ENCODE results near the gene ARX.

The ARX gene

GRCh38 chrX:25009407-25009806 is 6.4 kb downstream of the ARX start:
- H3K36me3 Mint-ChIP-seq = no peaks in the 10 kb centered on the region
- no peaks in the 10 kb centered on the region for H3K9me3 Mint-ChIP-seq
- ATAC-seq = no peak
- H3K4me3 Mint-ChIP-seq = no peak overlapping the region
- H3K27me3 Mint-ChIP-seq = peaks cover 53% of the 10 kb centered on the region
- H3K4me1 Mint-ChIP-seq = peaks cover 16% of the 10 kb centered on the region
- H3K27ac Mint-ChIP-seq = no peak overlapping the region

GRCh38 chrX:25007059-25008053 is 8.4 kb downstream of the ARX start:
- ATAC-seq = no peak
- Mint-ChIP-seq H3K27ac (no peak overlapping the region), H3K4me3 (peak overlapping the region; percentile 39), H3K27me3 (peaks cover 52% of the 10 kb centered on the region), H3K9me3 (no peaks in the 10 kb centered on the region), H3K36me3 (no peaks in the 10 kb centered on the region), H3K4me1 (peaks cover 20% of the 10 kb centered on the region)

GRCh38 chrX:25006586-25007058 is 9.1 kb downstream of the ARX start:
- peaks cover 20% of the 10 kb centered on the region for H3K4me1 Mint-ChIP-seq
- no peaks in the 10 kb centered on the region for H3K9me3 Mint-ChIP-seq
- H3K27ac Mint-ChIP-seq = no peak overlapping the region
- H3K27me3 Mint-ChIP-seq = peaks cover 51% of the 10 kb centered on the region
- H3K4me3 Mint-ChIP-seq = no peak overlapping the region
- ATAC-seq = no peak
- H3K36me3 Mint-ChIP-seq = no peaks in the 10 kb centered on the region

GRCh38 chrX:25005382-25006185 is 10.2 kb downstream of the ARX start:
- Mint-ChIP-seq H3K9me3 (no peaks in the 10 kb centered on the region), H3K36me3 (no peaks in the 10 kb centered on the region), H3K27ac (no peak overlapping the region), H3K4me3 (no peak overlapping the region), H3K27me3 (peaks cover 41% of the 10 kb centered on the region), H3K4me1 (peaks cover 20% of the 10 kb centered on the region)
- no peak for ATAC-seq

GRCh38 chrX:25005034-25005381 is 10.8 kb downstream of the ARX start:
- H3K9me3 Mint-ChIP-seq = no peaks in the 10 kb centered on the region
- H3K27ac Mint-ChIP-seq = no peak overlapping the region
- H3K4me3 Mint-ChIP-seq = no peak overlapping the region
- H3K4me1 Mint-ChIP-seq = peaks cover 20% of the 10 kb centered on the region
- ATAC-seq = no peak
- H3K27me3 Mint-ChIP-seq = peaks cover 35% of the 10 kb centered on the region
- no peaks in the 10 kb centered on the region for H3K36me3 Mint-ChIP-seq

- Mint-ChIP-seq H3K4me3 (no peak overlapping the region), H3K27me3 (peaks cover 32% of the 10 kb centered on the region)
- no peak for ATAC-seq
Observed at GRCh38 chrX:25004485-25005032, 11.2 kb downstream of the ARX start.

GRCh38 chrX:25004040-25004439 is 11.7 kb downstream of the ARX start:
- Mint-ChIP-seq H3K36me3 (peaks cover 5% of the 10 kb centered on the region), H3K27ac (peak overlapping the region; percentile 32), H3K4me1 (peaks cover 20% of the 10 kb centered on the region), H3K9me3 (no peaks in the 10 kb centered on the region), H3K27me3 (peaks cover 32% of the 10 kb centered on the region), H3K4me3 (peak overlapping the region; percentile 50)
- no peak for ATAC-seq

More at GRCh38 chrX:25004485-25005032, 11.2 kb downstream of the ARX start:
- H3K36me3 Mint-ChIP-seq = no peaks in the 10 kb centered on the region
- H3K27ac Mint-ChIP-seq = peak overlapping the region; percentile 32
- H3K9me3 Mint-ChIP-seq = no peaks in the 10 kb centered on the region
- H3K4me1 Mint-ChIP-seq = peaks cover 20% of the 10 kb centered on the region

GRCh38 chrX:25003066-25003849 is 12.5 kb downstream of the ARX start:
- no peak for ATAC-seq
- H3K27me3 Mint-ChIP-seq = peaks cover 32% of the 10 kb centered on the region
- no peaks in the 10 kb centered on the region for H3K9me3 Mint-ChIP-seq
- peak overlapping the region; percentile 70 for H3K4me3 Mint-ChIP-seq
- H3K4me1 Mint-ChIP-seq = peaks cover 20% of the 10 kb centered on the region
- peaks cover 6% of the 10 kb centered on the region for H3K36me3 Mint-ChIP-seq
- H3K27ac Mint-ChIP-seq = no peak overlapping the region

GRCh38 chrX:25002661-25003020 is 13.1 kb downstream of the ARX start:
- ATAC-seq = no peak
- Mint-ChIP-seq H3K27me3 (peaks cover 32% of the 10 kb centered on the region), H3K9me3 (no peaks in the 10 kb centered on the region), H3K36me3 (peaks cover 6% of the 10 kb centered on the region), H3K4me1 (peaks cover 20% of the 10 kb centered on the region), H3K27ac (no peak overlapping the region), H3K4me3 (no peak overlapping the region)

GRCh38 chrX:25001808-25002660 is 13.7 kb downstream of the ARX start:
- Mint-ChIP-seq H3K4me3 (no peak overlapping the region), H3K27me3 (peaks cover 32% of the 10 kb centered on the region), H3K9me3 (no peaks in the 10 kb centered on the region), H3K4me1 (peaks cover 20% of the 10 kb centered on the region), H3K36me3 (peaks cover 6% of the 10 kb centered on the region), H3K27ac (no peak overlapping the region)
- no peak for ATAC-seq

GRCh38 chrX:24999511-24999910 is 16.3 kb downstream of the ARX start:
- ATAC-seq = no peak
- peaks cover 18% of the 10 kb centered on the region for H3K36me3 Mint-ChIP-seq
- H3K4me1 Mint-ChIP-seq = peaks cover 13% of the 10 kb centered on the region
- no peaks in the 10 kb centered on the region for H3K9me3 Mint-ChIP-seq
- H3K4me3 Mint-ChIP-seq = no peak overlapping the region
- H3K27ac Mint-ChIP-seq = no peak overlapping the region
- peaks cover 19% of the 10 kb centered on the region for H3K27me3 Mint-ChIP-seq

GRCh38 chrX:24996096-24996709 is 19.6 kb downstream of the ARX start:
- no peak overlapping the region for H3K27ac Mint-ChIP-seq
- no peak overlapping the region for H3K4me3 Mint-ChIP-seq
- no peaks in the 10 kb centered on the region for H3K27me3 Mint-ChIP-seq
- no peaks in the 10 kb centered on the region for H3K4me1 Mint-ChIP-seq
- ATAC-seq = no peak
- H3K9me3 Mint-ChIP-seq = no peaks in the 10 kb centered on the region
- H3K36me3 Mint-ChIP-seq = peaks cover 23% of the 10 kb centered on the region

GRCh38 chrX:24993879-24994278 is 21.9 kb downstream of the ARX start:
- H3K36me3 Mint-ChIP-seq = peaks cover 26% of the 10 kb centered on the region
- H3K27ac Mint-ChIP-seq = no peak overlapping the region
- H3K4me3 Mint-ChIP-seq = no peak overlapping the region
- no peaks in the 10 kb centered on the region for H3K27me3 Mint-ChIP-seq
- no peak for ATAC-seq
- H3K4me1 Mint-ChIP-seq = no peaks in the 10 kb centered on the region
- H3K9me3 Mint-ChIP-seq = no peaks in the 10 kb centered on the region

- no peak overlapping the region for H3K4me3 Mint-ChIP-seq
- H3K36me3 Mint-ChIP-seq = peaks cover 28% of the 10 kb centered on the region
- H3K27ac Mint-ChIP-seq = no peak overlapping the region
- H3K9me3 Mint-ChIP-seq = no peaks in the 10 kb centered on the region
- no peak for ATAC-seq
- no peaks in the 10 kb centered on the region for H3K27me3 Mint-ChIP-seq
- no peaks in the 10 kb centered on the region for H3K4me1 Mint-ChIP-seq
Observed at GRCh38 chrX:24990535-24990934, 25.2 kb downstream of the ARX start.
